T-helper 1 cell (primary cell): ENCODE measurements around the gene ZXDC.

ENCODE experiments used
- DNase-seq, 5 donors: peaks; one replicate each; pipeline ENCODE4 v3.0.0-alpha.2; 2012 to 2020

Gene ZXDC

DNA sequence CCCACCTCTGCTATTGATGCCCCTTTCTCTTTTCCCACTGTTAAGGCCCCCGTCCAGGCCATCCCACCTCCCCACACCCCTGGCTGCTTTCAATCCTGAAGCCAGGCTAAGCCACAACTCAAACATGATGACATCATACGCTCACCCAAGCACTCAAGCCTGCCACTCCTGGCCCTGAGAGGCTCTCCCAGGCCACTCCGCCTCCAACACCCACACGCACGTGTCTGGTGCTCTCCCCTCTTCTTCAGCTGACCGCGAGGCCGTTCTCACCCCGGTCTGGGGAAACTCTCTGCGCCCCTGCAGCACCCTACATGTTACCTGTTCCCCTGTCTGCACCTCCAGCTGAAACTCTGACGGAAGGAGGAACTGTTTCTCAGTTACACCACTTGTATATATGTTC is 6.2 kb downstream of the ZXDC start:
- DNase-seq, result no peak

DNA sequence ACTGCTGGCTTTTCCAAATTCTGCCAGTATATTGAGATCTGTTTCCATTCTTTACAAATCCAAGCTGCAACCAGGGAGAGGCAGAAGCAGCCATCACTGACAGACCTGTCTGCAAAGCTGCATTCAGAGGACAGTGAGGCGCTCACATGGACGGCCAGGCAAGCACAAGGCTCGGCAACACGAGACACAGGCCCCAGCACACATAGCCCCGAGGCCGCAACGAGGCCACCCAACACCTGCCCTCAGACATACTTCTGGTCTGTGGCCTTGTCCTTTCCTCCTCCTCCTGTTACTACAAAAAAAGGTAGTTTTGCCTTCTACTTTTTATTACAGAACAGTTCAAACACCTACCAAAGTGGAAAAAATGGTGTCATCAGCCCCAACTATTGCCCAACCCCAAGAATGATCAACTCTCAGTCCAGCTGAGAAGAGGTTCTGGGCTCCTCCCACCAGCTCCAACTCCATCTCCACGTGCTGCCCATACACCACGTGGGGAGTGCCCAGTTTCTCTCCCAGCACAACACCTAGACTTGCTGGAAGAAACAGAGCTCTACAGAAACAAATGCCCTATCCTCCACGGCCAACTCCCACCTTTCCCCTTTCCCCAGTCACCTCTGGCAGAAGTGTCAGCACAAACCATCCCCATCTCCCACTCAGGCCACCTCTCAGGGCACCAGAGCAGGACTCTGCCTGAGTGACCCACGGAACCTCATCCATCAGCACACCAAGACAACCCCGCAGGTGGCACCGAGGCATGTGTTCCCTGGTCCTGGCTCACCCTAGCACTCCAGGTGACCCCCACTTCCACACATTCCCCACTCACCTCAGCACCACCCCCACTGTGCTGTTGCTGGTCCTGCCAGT is 7.4 kb downstream of the ZXDC start:
- DNase-seq, result no peak

- no peak for DNase-seq
These were observed 8.1 kb downstream of the ZXDC start for GRCh38 chr3:126467611-126467955.

GRCh38 chr3:126466886-126467610 is 8.6 kb downstream of the ZXDC start:
- no peak for DNase-seq

DNA sequence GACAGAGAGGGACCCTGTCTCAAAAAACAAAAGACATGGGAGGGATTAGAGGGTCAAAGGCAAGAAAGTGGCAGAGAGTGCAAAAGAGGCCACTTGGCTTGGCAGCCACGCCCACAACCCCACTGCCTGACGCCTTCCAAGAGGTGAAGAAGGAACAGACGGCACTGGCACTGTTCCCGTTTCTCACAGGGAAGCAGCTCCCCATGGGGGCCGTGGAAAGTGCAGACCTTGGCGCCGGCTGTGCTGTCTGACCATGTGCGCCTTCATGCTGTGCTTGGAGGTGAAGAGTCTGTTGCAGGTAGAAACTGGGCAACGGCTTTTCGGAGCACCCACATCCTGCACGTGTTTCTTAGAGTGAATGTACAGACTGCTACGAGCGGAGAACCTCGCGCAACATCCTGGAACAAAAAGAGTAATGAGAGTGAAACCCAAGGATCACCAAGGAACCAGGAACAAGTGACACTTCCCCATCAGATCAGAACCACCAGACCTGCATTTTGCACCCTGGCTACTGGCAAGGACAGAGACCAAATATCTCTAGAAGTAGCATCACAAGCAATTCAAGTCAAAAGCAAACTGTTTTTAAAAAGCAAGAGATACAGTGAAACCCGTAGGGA is 9.7 kb downstream of the ZXDC start:
- DNase-seq, result no peak

- DNase-seq, result no peak
These were observed 10.7 kb downstream of the ZXDC start for GRCh38 chr3:126464997-126465396.

DNA sequence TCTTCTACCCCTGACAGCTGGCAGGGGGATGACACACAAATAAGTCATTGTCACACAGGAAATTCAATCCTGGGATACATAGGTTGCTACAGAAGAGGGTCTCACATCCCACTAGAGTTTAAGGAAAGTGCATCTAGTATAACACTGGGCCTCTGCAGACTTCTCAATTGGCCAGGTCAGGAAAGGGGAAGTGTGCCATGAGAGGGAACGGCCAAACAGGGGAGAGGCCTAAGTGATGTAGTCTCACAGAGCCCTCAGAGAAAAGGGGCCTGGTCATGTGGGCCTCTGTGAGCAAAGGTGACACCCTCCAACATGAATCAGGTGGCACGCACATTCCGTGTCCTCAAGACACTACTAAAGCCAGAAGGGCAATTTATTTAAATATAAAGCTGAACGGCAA is 11.2 kb downstream of the ZXDC start:
- no peak for DNase-seq

- DNase-seq, result no peak
These were observed 11.6 kb downstream of the ZXDC start for GRCh38 chr3:126464093-126464492.

GRCh38 chr3:126463521-126463920 is 12.2 kb downstream of the ZXDC start:
- DNase-seq, result no peak

DNA sequence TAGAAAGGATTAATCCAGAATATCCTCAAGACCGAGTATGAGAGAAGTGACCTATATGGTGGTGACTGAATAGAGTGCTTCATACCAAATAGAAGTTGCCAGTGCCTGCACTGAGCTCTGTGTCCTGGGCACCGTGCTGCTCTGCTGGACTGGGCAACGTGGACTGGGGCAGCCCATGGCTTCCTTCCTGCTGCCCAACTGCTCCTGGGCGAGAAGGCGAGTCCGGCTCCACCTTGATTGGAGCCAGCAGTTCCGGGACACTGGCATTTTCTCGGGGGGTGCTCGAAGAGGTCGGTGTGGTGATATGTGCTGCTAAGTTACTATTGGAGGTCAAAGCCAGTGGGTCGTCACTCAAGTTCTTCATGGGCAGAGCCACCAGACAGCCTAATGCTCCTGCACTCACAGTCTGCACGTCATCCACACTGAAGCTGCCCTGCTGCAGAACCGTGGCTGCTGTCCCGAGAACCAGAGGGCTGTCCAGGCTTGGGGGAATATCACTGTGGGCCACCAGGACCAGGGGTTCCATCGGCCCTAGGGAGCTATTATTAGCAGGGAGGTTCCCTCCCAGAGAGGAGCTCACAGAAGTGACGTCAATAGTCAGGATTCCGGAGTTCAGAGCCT is 14.1 kb downstream of the ZXDC start:
- DNase-seq, result no peak

GRCh38 chr3:126460381-126460780 is 15.3 kb downstream of the ZXDC start:
- no peak for DNase-seq

- DNase-seq, result no peak
These were observed 15.9 kb downstream of the ZXDC start for GRCh38 chr3:126459763-126460127.

GRCh38 chr3:126459111-126459762 is 16.5 kb downstream of the ZXDC start:
- DNase-seq, result no peak

DNA sequence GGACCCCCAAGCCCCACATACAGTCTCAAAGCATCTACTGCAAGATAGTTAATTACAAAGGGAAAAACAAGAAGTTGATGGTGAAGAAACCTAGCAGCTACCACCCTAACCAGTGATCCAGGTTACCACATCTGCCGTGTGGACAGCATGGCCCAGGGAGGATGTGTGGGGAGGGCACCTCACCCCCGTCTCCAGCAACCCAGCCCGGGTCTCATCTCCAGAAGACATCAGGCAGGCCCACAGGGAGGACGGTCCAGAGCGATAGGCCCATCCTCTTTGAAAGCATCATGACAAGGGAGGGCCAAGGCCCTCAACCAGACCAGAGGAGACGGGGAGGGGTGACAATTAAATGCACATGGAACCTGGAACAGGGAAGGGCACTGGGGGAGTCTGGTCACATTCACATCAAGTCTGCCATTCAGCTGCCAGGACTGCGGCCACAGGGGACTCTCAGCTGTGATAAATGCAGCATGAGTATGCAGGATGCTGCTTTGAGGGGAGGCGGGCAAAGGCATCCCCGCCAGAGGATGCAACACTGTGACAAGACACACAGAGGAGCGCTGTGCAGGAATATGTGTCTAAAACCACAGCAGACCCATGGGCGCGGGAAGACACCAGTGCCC is 18.8 kb downstream of the ZXDC start:
- DNase-seq, result no peak

DNA sequence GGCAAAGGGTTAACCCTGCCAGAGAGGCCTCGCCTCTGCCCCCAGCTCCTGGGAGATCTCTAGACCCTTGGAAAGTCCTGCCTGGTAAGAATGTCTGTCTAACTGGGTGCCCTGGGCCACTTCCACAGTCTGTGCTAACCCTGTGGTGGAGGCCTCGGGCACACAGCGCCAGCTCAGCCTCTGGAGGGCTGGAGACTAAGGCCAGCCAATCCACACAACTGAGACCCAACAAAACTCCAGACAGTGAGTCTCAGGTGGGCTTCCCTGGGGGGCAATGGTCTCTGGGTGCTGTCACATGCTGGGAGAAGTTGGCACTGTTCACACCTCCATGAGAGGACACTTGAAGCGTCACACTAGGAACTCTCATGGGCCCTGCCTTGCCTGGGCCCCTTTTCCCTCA is 19.5 kb downstream of the ZXDC start:
- no peak for DNase-seq

GRCh38 chr3:126454437-126455198 is 21.1 kb downstream of the ZXDC start:
- no peak for DNase-seq

DNA sequence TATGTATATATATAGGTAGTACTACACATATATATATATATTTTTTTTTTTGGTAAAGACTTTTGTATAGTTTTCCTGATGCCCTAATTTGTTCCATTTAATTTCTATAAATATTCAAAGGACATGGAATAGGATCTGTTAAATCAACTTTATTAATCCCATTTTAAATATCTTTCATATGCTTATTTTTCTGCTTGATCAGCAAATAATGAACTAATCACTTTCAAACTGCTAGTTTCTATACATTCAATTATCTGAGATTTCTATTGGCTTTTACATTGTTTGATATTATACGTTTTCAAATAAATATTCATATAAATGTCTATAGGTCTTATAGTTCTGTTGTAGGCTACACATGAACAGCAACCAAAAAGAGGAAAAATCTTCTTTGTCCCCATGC is 21.7 kb downstream of the ZXDC start:
- no peak for DNase-seq

DNA sequence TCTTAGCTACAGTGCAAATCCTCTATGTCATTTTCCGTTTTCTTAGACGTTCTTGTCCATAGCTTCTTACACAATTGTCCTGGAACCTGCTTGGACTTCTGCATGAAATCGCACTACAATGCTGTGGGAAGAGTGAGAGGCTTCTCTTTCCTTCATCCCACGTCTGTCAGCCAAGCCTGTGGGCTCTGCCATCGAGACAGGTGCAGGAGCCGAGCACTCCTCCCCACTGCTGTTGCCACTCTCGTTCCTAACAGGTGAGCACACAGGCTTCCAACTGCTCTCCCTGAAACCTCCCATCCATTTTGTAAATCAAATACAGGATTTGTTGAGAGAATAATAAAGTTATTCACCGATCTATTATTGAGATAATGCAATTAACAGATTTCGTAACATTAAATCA is 23.5 kb downstream of the ZXDC start:
- no peak for DNase-seq

GRCh38 chr3:126451511-126451910 is 24.2 kb downstream of the ZXDC start:
- DNase-seq, result no peak

GRCh38 chr3:126450744-126451143 is 24.9 kb downstream of the ZXDC start:
- no peak for DNase-seq

DNA sequence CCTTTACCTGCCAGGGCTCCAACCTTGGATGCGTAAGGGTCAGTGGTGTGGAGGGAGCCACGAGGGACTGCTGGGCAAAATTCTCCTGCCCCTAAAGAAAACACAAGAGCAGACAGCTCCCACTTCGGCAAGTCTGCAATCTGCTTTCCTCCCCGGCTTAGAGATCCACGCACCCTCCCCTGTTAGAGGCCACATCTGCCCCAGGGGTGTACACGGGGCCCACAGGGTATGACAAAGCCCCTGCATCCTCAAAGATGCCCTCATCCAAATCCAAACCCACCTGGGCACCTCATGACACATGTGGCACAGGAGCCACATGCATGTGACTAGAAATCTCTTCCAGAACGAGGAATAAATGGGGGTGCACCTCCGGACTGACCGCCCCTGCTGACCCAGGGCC is 25.5 kb downstream of the ZXDC start:
- DNase-seq, result no peak

DNA sequence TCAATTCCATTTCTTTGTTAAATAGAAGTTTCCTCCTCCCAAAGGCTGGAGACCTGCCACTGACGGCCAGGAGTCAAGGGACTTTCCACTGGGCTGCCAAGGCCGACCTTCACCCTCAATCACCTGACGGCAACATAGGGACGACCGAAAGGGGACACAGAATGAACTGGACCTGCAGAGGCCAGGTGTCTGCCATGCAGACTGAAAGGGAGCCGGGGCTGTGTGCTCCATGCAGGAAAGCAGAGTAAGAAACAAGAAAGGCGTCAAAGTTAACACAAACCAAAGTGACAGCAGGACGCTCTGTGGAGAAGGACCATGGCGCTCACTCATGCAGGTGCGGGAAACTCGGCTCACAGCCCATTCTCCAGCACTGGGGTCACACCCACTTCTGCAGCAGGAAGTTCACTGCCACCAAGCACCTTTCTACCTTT is 26.1 kb downstream of the ZXDC start:
- no peak for DNase-seq
